Stromal cell of bone marrow (primary cell): ENCODE data around the gene RIMOC1.
"Not testable (repeated sequence)": the region's sequence is repeated elsewhere in the genome, so short reads cannot be mapped to it uniquely, and the experiment has no call there.

Source experiments
- DNase-seq: peaks from one replicate; pipeline ENCODE4 v3.0.0-alpha.2; 2012; ENCODE audit warnings: low read depth

RIMOC1 gene

GRCh38 chr5:41891066-41891707, 13.0 kb upstream of the RIMOC1 start:
- no peak for DNase-seq

GRCh38 chr5:41892031-41892430, 12.1 kb upstream of the RIMOC1 start:
- DNase-seq, result no peak

- DNase-seq, result no peak
These were observed 10.9 kb upstream of the RIMOC1 start for GRCh38 chr5:41893074-41893851.

- DNase-seq, result no peak
These were observed 7.9 kb upstream of the RIMOC1 start for GRCh38 chr5:41896230-41896629.

GRCh38 chr5:41903382-41903891, 707 bp upstream of the RIMOC1 start:
- DNase-seq, result no peak

- DNase-seq, result no peak
These were observed 2.0 kb downstream of the RIMOC1 start for GRCh38 chr5:41906151-41906550.

- peak; percentile 51 for DNase-seq
These were observed 4.4 kb downstream of the RIMOC1 start for GRCh38 chr5:41908374-41909079.

GRCh38 chr5:41918105-41918504, 14.0 kb downstream of the RIMOC1 start:
- DNase-seq, result no peak

GRCh38 chr5:41921166-41921565, 17.0 kb downstream of the RIMOC1 start:
- DNase-seq, result no peak

- no peak for DNase-seq
These were observed 17.7 kb downstream of the RIMOC1 start for GRCh38 chr5:41921874-41922273.

GRCh38 chr5:41924526-41924871, 20.4 kb downstream of the RIMOC1 start:
- no peak for DNase-seq

GRCh38 chr5:41924872-41925554, 20.9 kb downstream of the RIMOC1 start, which contains the start of gene FBXO4:
Gene FBXO4 (plus strand): TSS chr5:41925281. CDS start chr5:41925310, 29 bp downstream.
- DNase-seq, result peak; percentile 69

GRCh38 chr5:41925555-41925951, 21.4 kb downstream of the RIMOC1 start:
- DNase-seq, result no peak

GRCh38 chr5:41927604-41928003, 23.5 kb downstream of the RIMOC1 start:
- DNase-seq, result no peak

GRCh38 chr5:41929035-41929434, 24.9 kb downstream of the RIMOC1 start:
- DNase-seq, result no peak

GRCh38 chr5:41932770-41933169, 28.6 kb downstream of the RIMOC1 start:
- no peak for DNase-seq

- DNase-seq, result no peak
These were observed 31.4 kb downstream of the RIMOC1 start for GRCh38 chr5:41935544-41935943.

- no peak for DNase-seq
These were observed 36.5 kb downstream of the RIMOC1 start for GRCh38 chr5:41940641-41941040.

GRCh38 chr5:41945332-41945955, 41.3 kb downstream of the RIMOC1 start:
- DNase-seq, result not testable (repeated sequence)

GRCh38 chr5:41951224-41951623, 47.1 kb downstream of the RIMOC1 start:
- DNase-seq, result no peak
